H9 (cell line): ENCODE measurements around the gene PARPBP. TPM values are rescaled to one million over a fixed set of nuclear protein-coding genes. Genes with fewer than 3 reads are reported as not detected.
"Not testable (repeated sequence)": the region's sequence is repeated elsewhere in the genome, so short reads cannot be mapped to it uniquely, and the experiment has no call there.

ENCODE experiments used
- DNase-seq: peaks from one replicate; pipeline ENCODE4 v3.0.0-alpha.2; 2017
- H2AFZ ChIP-seq: one replicate; pipeline ENCODE4 v1.6.1; 2013; ENCODE audit warnings: mild to moderate bottlenecking, low read length, control low read depth, moderate library complexity
- H2AK5ac ChIP-seq: 2 replicates; pipeline ENCODE4 v1.6.1; 2013; ENCODE audit warnings: low read length, control low read depth, mixed read lengths; ENCODE audit not compliant: insufficient read length
- H2BK120ac ChIP-seq: one replicate; pipeline ENCODE4 v1.6.1; 2013; ENCODE audit warnings: low read depth, mild to moderate bottlenecking, low read length, control low read depth, inconsistent platforms; ENCODE audit not compliant: poor library complexity, severe bottlenecking
- H2BK12ac ChIP-seq: 2 replicates; pipeline ENCODE4 v1.6.1; 2013; ENCODE audit warnings: low read length, control low read depth, mixed read lengths, low read depth; ENCODE audit not compliant: insufficient read length
- H2BK15ac ChIP-seq: 2 replicates; pipeline ENCODE4 v1.6.1; 2013; ENCODE audit warnings: low read depth, low read length, control low read depth
- H2BK20ac ChIP-seq: one replicate; pipeline ENCODE4 v1.6.1; 2013; ENCODE audit warnings: low read depth, mild to moderate bottlenecking, low read length, control low read depth, inconsistent platforms; ENCODE audit not compliant: poor library complexity, severe bottlenecking
- H2BK5ac ChIP-seq: 2 replicates; pipeline ENCODE4 v1.6.1; 2013; ENCODE audit warnings: low read length, control low read depth, mixed read lengths; ENCODE audit not compliant: insufficient read length
- H3K14ac ChIP-seq: 2 replicates; pipeline ENCODE4 v1.6.1; 2013; ENCODE audit warnings: low read length, control low read depth; ENCODE audit not compliant: insufficient read depth
- H3K18ac ChIP-seq: 2 replicates; pipeline ENCODE4 v1.6.1; 2013; ENCODE audit warnings: low read depth, mild to moderate bottlenecking, mixed read lengths, low read length, control low read depth; ENCODE audit not compliant: insufficient read length
- H3K23ac ChIP-seq: 2 replicates; pipeline ENCODE4 v1.6.1; 2013; ENCODE audit warnings: low read length, control low read depth, mixed read lengths, low read depth; ENCODE audit not compliant: insufficient read length
- H3K23me2 ChIP-seq: 2 replicates; pipeline ENCODE4 v1.6.1; 2013; ENCODE audit warnings: low read depth, mild to moderate bottlenecking, mixed read lengths, low read length, control low read depth; ENCODE audit not compliant: insufficient read length, poor library complexity, severe bottlenecking
- H3K27ac ChIP-seq: 2 replicates; pipeline ENCODE4 v1.5.1; 2013; ENCODE audit warnings: low read length, control low read depth, mixed read lengths, low read depth; ENCODE audit not compliant: insufficient read length
- H3K27me3 ChIP-seq: 2 replicates; pipeline ENCODE4 v1.6.1; 2013; ENCODE audit warnings: low read length, control low read depth, inconsistent platforms; ENCODE audit not compliant: insufficient read depth
- H3K4ac ChIP-seq: 2 replicates; pipeline ENCODE4 v1.6.1; 2013; ENCODE audit warnings: low read depth, mild to moderate bottlenecking, control low read depth, inconsistent platforms, low read length, moderate library complexity
- H3K4me1 ChIP-seq: 2 replicates; pipeline ENCODE4 v1.6.1; 2013; ENCODE audit warnings: low read length, control low read depth, inconsistent platforms; ENCODE audit not compliant: insufficient read depth
- H3K4me2 ChIP-seq: 2 replicates; pipeline ENCODE4 v1.6.1; 2013; ENCODE audit warnings: low read length, control low read depth, mixed read lengths; ENCODE audit not compliant: insufficient read length, insufficient read depth
- H3K56ac ChIP-seq: 2 replicates; pipeline ENCODE4 v1.6.1; 2013; ENCODE audit warnings: low read depth, mild to moderate bottlenecking, mixed read lengths, low read length, control low read depth; ENCODE audit not compliant: insufficient read length
- H3K79me1 ChIP-seq: 2 replicates; pipeline ENCODE4 v1.6.1; 2013; ENCODE audit warnings: low read depth, mild to moderate bottlenecking, moderate library complexity, low read length, control low read depth, inconsistent platforms; ENCODE audit not compliant: insufficient read depth, poor library complexity, severe bottlenecking
- H3K79me2 ChIP-seq: 2 replicates; pipeline ENCODE4 v1.6.1; 2013; ENCODE audit warnings: low read length, control low read depth, inconsistent platforms; ENCODE audit not compliant: insufficient read depth
- H3K9ac ChIP-seq: 2 replicates; pipeline ENCODE4 v1.6.1; 2013; ENCODE audit warnings: low read length, control low read depth, mixed read lengths; ENCODE audit not compliant: insufficient read length; ENCODE audit errors: extremely low read depth
- H3K9me3 ChIP-seq: one replicate; pipeline ENCODE4 v1.6.1; 2013; ENCODE audit warnings: low read depth, low read length, inconsistent platforms; ENCODE audit not compliant: control insufficient read depth
- H3T11ph ChIP-seq: one replicate; pipeline ENCODE4 v1.6.1; 2013; ENCODE audit warnings: mild to moderate bottlenecking, low read length, control low read depth, inconsistent platforms
- H4K20me1 ChIP-seq: one replicate; pipeline ENCODE4 v1.6.1; 2013; ENCODE audit not compliant: control insufficient read depth, insufficient read length, insufficient read depth
- H4K5ac ChIP-seq: 2 replicates; pipeline ENCODE4 v1.6.1; 2013; ENCODE audit warnings: low read depth, mild to moderate bottlenecking, mixed read lengths, low read length, control low read depth; ENCODE audit not compliant: insufficient read length
- H4K8ac ChIP-seq: replicated peaks from 2 replicates; pipeline ENCODE4 v1.6.1; 2013; ENCODE audit warnings: low read length, control low read depth, mixed read lengths, low read depth; ENCODE audit not compliant: insufficient read length
- H4K91ac ChIP-seq: 2 replicates; pipeline ENCODE4 v1.6.1; 2013; ENCODE audit warnings: low read depth, mild to moderate bottlenecking, moderate library complexity, mixed read lengths, low read length, control low read depth; ENCODE audit not compliant: insufficient read length
- H3K27ac Mint-ChIP-seq, 3 experiments: 2 replicates in 2 of 3; 3 replicates in 1 of 3; pipeline ENCODE4 v1.8.0; 2020 to 2021; ENCODE audit warnings: mixed read lengths in 3 of 3, mild to moderate bottlenecking in 1 of 3, moderate library complexity in 1 of 3
- H3K27me3 Mint-ChIP-seq: 2 replicates; pipeline ENCODE4 v1.8.0; 2021; ENCODE audit warnings: low read depth, mild to moderate bottlenecking, moderate library complexity, mixed read lengths
- H3K36me3 Mint-ChIP-seq, 3 experiments: 2 replicates in 2 of 3; 3 replicates in 1 of 3; pipeline ENCODE4 v1.8.0; 2020 to 2021; ENCODE audit warnings: low read depth in 3 of 3, mixed read lengths in 3 of 3; ENCODE audit not compliant: insufficient read depth in 1 of 3
- H3K4me1 Mint-ChIP-seq, 2 experiments: 2 replicates each; pipeline ENCODE4 v1.8.0; 2020; ENCODE audit warnings: mixed read lengths in 2 of 2
- H3K4me3 Mint-ChIP-seq, 2 experiments: 2 replicates in 1 of 2; 3 replicates in 1 of 2; pipeline ENCODE4 v1.8.0; 2020 to 2021; ENCODE audit warnings: mild to moderate bottlenecking in 2 of 2, mixed read lengths in 2 of 2, moderate library complexity in 1 of 2
- H3K9me3 Mint-ChIP-seq, 2 experiments: 2 replicates in 1 of 2; 3 replicates in 1 of 2; pipeline ENCODE4 v1.8.0; 2020; ENCODE audit warnings: mild to moderate bottlenecking in 2 of 2, mixed read lengths in 2 of 2, moderate library complexity in 1 of 2
- WGBS: extraction: QIAGEN DNeasy Blood & Tissue Kit; methylation state at CpG from one replicate; pipeline ENCODE4 v1.1.7; 2013; ENCODE audit warnings: missing lambda C conversion rate, low lambda C conversion rate, mixed read lengths; ENCODE audit not compliant: insufficient read length; ENCODE audit errors: extremely low coverage; 5-methylcytosine and 5-hydroxymethylcytosine counted together
- total RNA-seq: library from RNA; stranded (reverse); gene quantifications from 2 replicates; pipeline ENCODE4 v1.2.1, GENCODE V29; 2021
- TF ChIP-seq, protein P1 (sequence below): fragments of 200-600 bp; sonication (generic); conservative IDR thresholded peaks from 3 replicates; pipeline ENCODE4 v1.8.0; 2021; ENCODE audit warnings: antibody characterized with exemption, mild to moderate bottlenecking

The PARPBP gene
- total RNA-seq, 1 experiment from 2014 or later, result 32.1 TPM

DNA sequence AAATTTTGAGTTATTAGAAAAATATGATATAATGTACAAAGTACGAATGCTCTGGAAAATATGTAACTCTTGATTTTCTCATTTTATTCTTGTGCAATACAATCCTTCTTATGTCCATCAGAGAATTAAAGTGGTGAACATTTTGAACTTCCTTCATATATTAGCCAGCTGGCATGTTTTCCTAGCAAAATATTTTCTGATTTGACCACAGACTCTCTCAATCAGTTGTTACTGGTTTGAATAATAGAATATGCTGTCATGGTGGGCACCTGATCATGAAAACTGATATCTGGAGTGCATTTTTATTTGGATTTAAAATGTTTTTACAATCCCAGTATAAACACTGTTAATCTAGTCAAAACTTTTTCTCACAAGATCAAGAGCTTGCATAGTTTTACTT lies 24.2 kb downstream of the PARPBP start:
- Histone ChIP-seq H3K4me2 (no peak overlapping the region), H2BK12ac (no peak overlapping the region), H4K91ac (no peak overlapping the region), H3K56ac (no peak overlapping the region), H3K79me1 (no peaks in the 10 kb centered on the region), H3K4me1 (no peaks in the 10 kb centered on the region), H3K4ac (no peak overlapping the region), H3K27ac (no peak overlapping the region), H3K27me3 (no peaks in the 10 kb centered on the region), H3T11ph (no peak overlapping the region), H3K9ac (no peak overlapping the region), H3K23ac (no peak overlapping the region), H4K8ac (no peak overlapping the region), H3K23me2 (no peaks in the 10 kb centered on the region), H2BK20ac (no peak overlapping the region), H4K20me1 (no peaks in the 10 kb centered on the region), H2BK5ac (no peak overlapping the region), H3K18ac (no peak overlapping the region), H3K9me3 (no peaks in the 10 kb centered on the region), H3K79me2 (no peaks in the 10 kb centered on the region), H3K14ac (no peak overlapping the region), H2BK120ac (no peak overlapping the region), H2BK15ac (no peak overlapping the region), H2AK5ac (no peak overlapping the region), H2AFZ (no peak overlapping the region), H4K5ac (no peak overlapping the region)
- no peaks in the 10 kb centered on the region for H3K27me3 Mint-ChIP-seq
- no peak overlapping the region for H3K4me3 Mint-ChIP-seq
- peaks cover 6 to 22% of the 10 kb centered on the region in 2 experiments; a peak in 4 of 5 replicates for H3K9me3 Mint-ChIP-seq
- no peaks in the 10 kb centered on the region for H3K4me1 Mint-ChIP-seq
- no peak for DNase-seq
- no CpG with 5 or more reads among the region's 1 CpG for WGBS
- no peak overlapping the region for H3K27ac Mint-ChIP-seq
- TF ChIP-seq, protein P1, sequence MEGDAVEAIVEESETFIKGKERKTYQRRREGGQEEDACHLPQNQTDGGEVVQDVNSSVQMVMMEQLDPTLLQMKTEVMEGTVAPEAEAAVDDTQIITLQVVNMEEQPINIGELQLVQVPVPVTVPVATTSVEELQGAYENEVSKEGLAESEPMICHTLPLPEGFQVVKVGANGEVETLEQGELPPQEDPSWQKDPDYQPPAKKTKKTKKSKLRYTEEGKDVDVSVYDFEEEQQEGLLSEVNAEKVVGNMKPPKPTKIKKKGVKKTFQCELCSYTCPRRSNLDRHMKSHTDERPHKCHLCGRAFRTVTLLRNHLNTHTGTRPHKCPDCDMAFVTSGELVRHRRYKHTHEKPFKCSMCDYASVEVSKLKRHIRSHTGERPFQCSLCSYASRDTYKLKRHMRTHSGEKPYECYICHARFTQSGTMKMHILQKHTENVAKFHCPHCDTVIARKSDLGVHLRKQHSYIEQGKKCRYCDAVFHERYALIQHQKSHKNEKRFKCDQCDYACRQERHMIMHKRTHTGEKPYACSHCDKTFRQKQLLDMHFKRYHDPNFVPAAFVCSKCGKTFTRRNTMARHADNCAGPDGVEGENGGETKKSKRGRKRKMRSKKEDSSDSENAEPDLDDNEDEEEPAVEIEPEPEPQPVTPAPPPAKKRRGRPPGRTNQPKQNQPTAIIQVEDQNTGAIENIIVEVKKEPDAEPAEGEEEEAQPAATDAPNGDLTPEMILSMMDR, result no peak
- H3K36me3 Mint-ChIP-seq, result peaks cover 50 to 55% (median 52%) of the 10 kb centered on the region in 3 experiments

DNA sequence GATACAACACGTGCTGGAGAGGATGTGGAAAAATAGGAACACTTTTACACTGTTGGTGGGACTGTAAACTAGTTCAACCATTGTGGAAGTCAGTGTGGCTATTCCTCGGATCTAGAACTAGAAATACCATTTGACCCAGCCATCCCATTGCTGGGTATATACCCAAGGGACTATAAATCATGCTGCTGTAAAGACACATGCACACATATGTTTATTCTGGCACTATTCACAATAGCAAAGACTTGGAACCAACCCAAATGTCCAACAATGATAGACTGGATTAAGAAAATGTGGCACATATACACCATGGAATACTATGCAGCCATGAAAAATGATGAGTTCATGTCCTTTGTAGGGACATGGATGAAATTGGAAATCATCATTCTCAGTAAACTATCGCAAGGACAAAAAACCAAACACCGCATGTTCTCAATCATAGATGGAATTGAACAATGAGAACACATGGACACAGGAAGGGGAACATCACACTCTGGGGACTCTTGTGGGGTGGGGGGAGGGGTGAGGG lies 27.1 kb downstream of the PARPBP start:
- H3K9ac ChIP-seq, H4K8ac ChIP-seq, DNase-seq, H2BK5ac ChIP-seq, H3K4ac ChIP-seq, H2BK15ac ChIP-seq, H3K4me2 ChIP-seq, H3K27ac ChIP-seq, H3K56ac ChIP-seq, H3K79me2 ChIP-seq, H3K4me1 ChIP-seq, H3K23me2 ChIP-seq, H3T11ph ChIP-seq, H2BK120ac ChIP-seq, H4K5ac ChIP-seq, H3K9me3 Mint-ChIP-seq, H3K14ac ChIP-seq, H3K27me3 ChIP-seq, H3K23ac ChIP-seq, H3K27me3 Mint-ChIP-seq, H4K91ac ChIP-seq, H3K18ac ChIP-seq, H2AFZ ChIP-seq, H2BK12ac ChIP-seq, H4K20me1 ChIP-seq, H2AK5ac ChIP-seq, H3K79me1 ChIP-seq, H2BK20ac ChIP-seq, H3K4me3 Mint-ChIP-seq, H3K4me1 Mint-ChIP-seq, H3K9me3 ChIP-seq, H3K27ac Mint-ChIP-seq: not testable (repeated sequence)
- peaks cover 36 to 50% (median 41%) of the 10 kb centered on the region in 3 experiments for H3K36me3 Mint-ChIP-seq
- WGBS, result no CpG with 5 or more reads among the region's 4 CpGs
